ENCODE measurements around the gene SLC35A5. TPM values are rescaled to one million over a fixed set of nuclear protein-coding genes. Genes with fewer than 3 reads are reported as not detected.
"Not testable (repeated sequence)": the region's sequence is repeated elsewhere in the genome, so short reads cannot be mapped to it uniquely, and the experiment has no call there.

SLC35A5 gene, protein sequence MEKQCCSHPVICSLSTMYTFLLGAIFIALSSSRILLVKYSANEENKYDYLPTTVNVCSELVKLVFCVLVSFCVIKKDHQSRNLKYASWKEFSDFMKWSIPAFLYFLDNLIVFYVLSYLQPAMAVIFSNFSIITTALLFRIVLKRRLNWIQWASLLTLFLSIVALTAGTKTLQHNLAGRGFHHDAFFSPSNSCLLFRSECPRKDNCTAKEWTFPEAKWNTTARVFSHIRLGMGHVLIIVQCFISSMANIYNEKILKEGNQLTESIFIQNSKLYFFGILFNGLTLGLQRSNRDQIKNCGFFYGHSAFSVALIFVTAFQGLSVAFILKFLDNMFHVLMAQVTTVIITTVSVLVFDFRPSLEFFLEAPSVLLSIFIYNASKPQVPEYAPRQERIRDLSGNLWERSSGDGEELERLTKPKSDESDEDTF
- total RNA-seq: 41.8 and 58.3 TPM in 2 replicates

DNA sequence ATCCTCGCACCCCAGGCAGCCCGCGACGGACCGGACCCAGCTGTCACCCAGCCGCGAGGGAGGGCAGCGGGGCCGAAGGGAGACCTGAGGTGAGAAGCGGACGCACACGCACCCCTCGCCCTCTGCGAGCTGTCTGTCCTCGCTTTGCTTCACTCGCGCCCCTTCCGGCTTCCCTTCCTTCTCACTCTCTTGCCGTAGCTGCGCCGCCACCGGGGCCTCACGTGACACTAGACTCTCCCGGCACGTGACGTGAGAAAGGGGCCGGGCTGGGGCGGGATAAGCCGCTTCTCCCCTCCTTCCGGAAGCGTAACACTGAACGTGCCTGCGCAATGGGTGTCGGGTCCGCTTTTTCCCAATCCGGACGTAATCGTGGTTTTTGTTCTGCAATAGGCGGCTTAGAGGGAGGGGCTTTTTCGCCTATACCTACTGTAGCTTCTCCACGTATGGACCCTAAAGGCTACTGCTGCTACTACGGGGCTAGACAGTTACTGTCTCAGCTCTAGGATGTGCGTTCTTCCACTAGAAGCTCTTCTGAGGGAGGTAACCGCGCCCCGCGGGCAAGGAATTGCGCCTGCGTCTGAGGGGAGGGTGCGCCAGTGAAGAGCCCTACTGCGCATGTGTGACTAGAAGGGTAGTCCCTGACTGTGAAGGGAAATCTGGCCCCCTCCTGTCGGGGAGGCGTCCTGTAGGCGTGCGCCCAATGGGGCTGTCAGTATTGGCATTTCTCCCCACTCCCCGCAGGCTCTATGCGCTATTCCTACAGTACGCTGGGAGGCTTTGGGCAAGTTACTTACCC, at the start of gene SLC35A5, which contains the start of gene ATG3:
Gene SLC35A5 (plus strand): TSS at position 312 of the 796 bp plus-strand sequence. CDS start 1,359 bp downstream, outside the sequence.
Gene ATG3 (minus strand): TSS at position 229 of the 796 bp plus-strand sequence. CDS start 434 bp downstream, outside the sequence.
- Histone ChIP-seq H3K36me3 (ENCODE audit: insufficient read depth, low read length) (no peaks in the 10 kb centered on the region), H3K9me3 (ENCODE audit: low read depth, low read length) (no peaks in the 10 kb centered on the region), H3K79me2 (ENCODE audit: insufficient read depth, low read length) (peaks cover 52% of the 10 kb centered on the region)

DNA sequence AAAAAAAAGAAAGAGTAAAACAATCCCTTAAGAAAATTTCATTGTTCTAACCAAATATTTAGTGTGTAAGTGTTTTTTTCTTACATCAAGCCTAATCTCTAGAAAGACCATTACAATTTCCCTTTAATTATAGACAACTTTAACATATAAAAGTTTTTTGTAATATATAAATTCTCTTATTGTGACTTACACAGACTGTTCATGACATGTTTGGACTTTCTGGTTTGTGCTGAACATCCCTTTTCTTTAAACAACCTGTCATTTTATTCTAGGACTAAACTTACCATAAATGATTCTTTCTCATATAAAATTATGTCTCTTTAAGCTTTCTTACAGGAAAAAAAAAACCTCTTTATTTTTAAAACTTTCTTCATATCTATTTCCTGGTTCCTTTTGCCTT, 49.5 kb upstream of the SLC35A5 start:
- Histone ChIP-seq H4K20me1 (ENCODE audit: insufficient read depth, low read length) (no peaks in the 10 kb centered on the region), H3K27me3 (ENCODE audit: insufficient read depth, low read length) (no peaks in the 10 kb centered on the region), H3K4me2 (ENCODE audit: insufficient read depth, low read length) (no peak overlapping the region), H3K79me2 (ENCODE audit: insufficient read depth, low read length) (no peaks in the 10 kb centered on the region), H3K36me3 (ENCODE audit: insufficient read depth, low read length) (no peaks in the 10 kb centered on the region), H3K27ac (ENCODE audit: low read depth, low read length) (no peak overlapping the region), H3K4me1 (ENCODE audit: insufficient read depth, low read length) (no peaks in the 10 kb centered on the region), H2AFZ (ENCODE audit: low read length) (no peak overlapping the region), H3K4me3 (ENCODE audit: insufficient read depth, low read length) (no peak overlapping the region), H3K9me3 (ENCODE audit: low read depth, low read length) (no peaks in the 10 kb centered on the region)
- no peak for DNase-seq (ENCODE audit: insufficient read length, low spot score, missing footprints)
- TF ChIP-seq, protein P1, sequence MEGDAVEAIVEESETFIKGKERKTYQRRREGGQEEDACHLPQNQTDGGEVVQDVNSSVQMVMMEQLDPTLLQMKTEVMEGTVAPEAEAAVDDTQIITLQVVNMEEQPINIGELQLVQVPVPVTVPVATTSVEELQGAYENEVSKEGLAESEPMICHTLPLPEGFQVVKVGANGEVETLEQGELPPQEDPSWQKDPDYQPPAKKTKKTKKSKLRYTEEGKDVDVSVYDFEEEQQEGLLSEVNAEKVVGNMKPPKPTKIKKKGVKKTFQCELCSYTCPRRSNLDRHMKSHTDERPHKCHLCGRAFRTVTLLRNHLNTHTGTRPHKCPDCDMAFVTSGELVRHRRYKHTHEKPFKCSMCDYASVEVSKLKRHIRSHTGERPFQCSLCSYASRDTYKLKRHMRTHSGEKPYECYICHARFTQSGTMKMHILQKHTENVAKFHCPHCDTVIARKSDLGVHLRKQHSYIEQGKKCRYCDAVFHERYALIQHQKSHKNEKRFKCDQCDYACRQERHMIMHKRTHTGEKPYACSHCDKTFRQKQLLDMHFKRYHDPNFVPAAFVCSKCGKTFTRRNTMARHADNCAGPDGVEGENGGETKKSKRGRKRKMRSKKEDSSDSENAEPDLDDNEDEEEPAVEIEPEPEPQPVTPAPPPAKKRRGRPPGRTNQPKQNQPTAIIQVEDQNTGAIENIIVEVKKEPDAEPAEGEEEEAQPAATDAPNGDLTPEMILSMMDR (IDR thresholded peaks at IDR 0.05; ENCODE audit: extremely low read depth, low read depth, low read length): no peak

More for the DNA sequence above, at the start of gene SLC35A5, which contains the start of gene ATG3:
- peak; percentile 96 for DNase-seq (ENCODE audit: insufficient read length, low spot score, missing footprints)
- no peaks in the 10 kb centered on the region for H3K27me3 ChIP-seq (ENCODE audit: insufficient read depth, low read length)
- H3K27ac ChIP-seq (ENCODE audit: low read depth, low read length): peak within 1 kb of the TSS; percentile 88
- H4K20me1 ChIP-seq (ENCODE audit: insufficient read depth, low read length): no peaks in the 10 kb centered on the region
- peak within 1 kb of the TSS; percentile 74 for H3K4me3 ChIP-seq (ENCODE audit: insufficient read depth, low read length)
- peak within 1 kb of the TSS; percentile 86 for H2AFZ ChIP-seq (ENCODE audit: low read length)
- TF ChIP-seq, protein P1 (IDR thresholded peaks at IDR 0.05; ENCODE audit: extremely low read depth, low read depth, low read length): no peak
- peaks cover 14% of the 10 kb centered on the region for H3K4me1 ChIP-seq (ENCODE audit: insufficient read depth, low read length)
- peak within 1 kb of the TSS; percentile 69 for H3K4me2 ChIP-seq (ENCODE audit: insufficient read depth, low read length)

DNA sequence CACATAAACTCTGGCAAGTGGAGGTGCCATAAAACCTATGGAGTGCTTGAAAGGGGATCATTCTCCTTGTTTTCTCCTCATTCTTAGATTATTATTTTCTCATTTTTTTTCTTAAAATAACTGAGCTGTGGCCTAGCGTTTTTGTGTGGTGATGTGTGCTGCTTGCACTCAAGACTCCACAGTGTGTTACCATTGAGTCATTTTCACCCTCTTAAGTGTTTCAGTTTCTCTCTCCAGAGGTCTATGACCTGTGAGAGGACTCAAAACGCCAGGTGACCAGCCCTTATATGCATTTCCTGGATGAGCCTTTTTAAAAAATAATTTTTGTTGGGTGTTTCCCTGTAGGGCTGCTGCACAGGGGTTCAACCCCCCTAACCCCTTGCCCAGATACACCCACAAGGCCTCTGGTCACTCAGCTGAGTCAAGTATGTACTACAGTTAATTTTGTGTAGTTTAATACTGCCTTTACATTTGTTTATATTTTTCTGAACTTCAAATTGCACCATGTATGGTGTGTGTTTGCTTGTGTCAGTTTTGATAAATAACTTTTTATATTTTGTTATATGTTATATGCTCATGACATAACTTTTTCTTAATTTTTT, 47.2 kb upstream of the SLC35A5 start:
- TF ChIP-seq, protein P1 (IDR thresholded peaks at IDR 0.05; ENCODE audit: extremely low read depth, low read depth, low read length): no peak
- Histone ChIP-seq H2AFZ (ENCODE audit: low read length) (no peak overlapping the region), H3K27me3 (ENCODE audit: insufficient read depth, low read length) (no peaks in the 10 kb centered on the region), H3K79me2 (ENCODE audit: insufficient read depth, low read length) (no peaks in the 10 kb centered on the region), H3K4me2 (ENCODE audit: insufficient read depth, low read length) (no peak overlapping the region), H3K27ac (ENCODE audit: low read depth, low read length) (no peak overlapping the region), H3K4me3 (ENCODE audit: insufficient read depth, low read length) (no peak overlapping the region), H3K9me3 (ENCODE audit: low read depth, low read length) (no peaks in the 10 kb centered on the region), H3K36me3 (ENCODE audit: insufficient read depth, low read length) (no peaks in the 10 kb centered on the region), H4K20me1 (ENCODE audit: insufficient read depth, low read length) (no peaks in the 10 kb centered on the region), H3K4me1 (ENCODE audit: insufficient read depth, low read length) (no peaks in the 10 kb centered on the region)
- no peak for DNase-seq (ENCODE audit: insufficient read length, low spot score, missing footprints)

DNA sequence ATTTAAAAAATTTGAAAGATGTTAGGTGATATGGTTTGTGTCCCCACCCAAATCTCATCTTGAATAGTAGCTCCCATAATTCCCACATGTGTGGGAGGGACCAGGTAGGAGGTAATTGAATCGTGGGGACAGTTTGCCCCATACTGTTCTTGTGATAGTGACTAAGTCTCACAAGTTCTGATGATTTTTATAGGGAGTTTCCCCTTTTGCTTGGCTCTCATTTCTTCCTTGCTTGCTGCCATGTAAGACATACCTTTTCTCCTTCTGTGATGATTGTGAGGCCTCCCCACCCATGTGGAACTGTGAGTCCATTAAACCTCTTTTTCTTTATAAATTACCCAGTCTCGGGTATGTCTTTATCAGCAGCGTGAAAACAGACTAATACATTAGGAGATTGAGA, 42.9 kb upstream of the SLC35A5 start:
- H3K27me3 ChIP-seq (ENCODE audit: insufficient read depth, low read length); H3K27ac ChIP-seq (ENCODE audit: low read depth, low read length); H3K4me3 ChIP-seq (ENCODE audit: insufficient read depth, low read length); DNase-seq (ENCODE audit: insufficient read length, low spot score, missing footprints); H3K9me3 ChIP-seq (ENCODE audit: low read depth, low read length); H3K79me2 ChIP-seq (ENCODE audit: insufficient read depth, low read length); H3K4me1 ChIP-seq (ENCODE audit: insufficient read depth, low read length); H2AFZ ChIP-seq (ENCODE audit: low read length); H3K36me3 ChIP-seq (ENCODE audit: insufficient read depth, low read length); H4K20me1 ChIP-seq (ENCODE audit: insufficient read depth, low read length); H3K4me2 ChIP-seq (ENCODE audit: insufficient read depth, low read length): not testable (repeated sequence)
